GM18519 (cell line): ENCODE measurements around the gene RABGAP1L.
"Not testable (repeated sequence)": the region's sequence is repeated elsewhere in the genome, so short reads cannot be mapped to it uniquely, and the experiment has no call there.

Source experiments
- ATAC-seq: cut with Tn5 transposase; IDR thresholded peaks from one replicate; pipeline ENCODE4 v1.9.1; 2021; ENCODE audit warnings: mild to moderate bottlenecking, moderate library complexity; ENCODE audit not compliant: unreplicated experiment, low FRiP score

RABGAP1L gene

DNA sequence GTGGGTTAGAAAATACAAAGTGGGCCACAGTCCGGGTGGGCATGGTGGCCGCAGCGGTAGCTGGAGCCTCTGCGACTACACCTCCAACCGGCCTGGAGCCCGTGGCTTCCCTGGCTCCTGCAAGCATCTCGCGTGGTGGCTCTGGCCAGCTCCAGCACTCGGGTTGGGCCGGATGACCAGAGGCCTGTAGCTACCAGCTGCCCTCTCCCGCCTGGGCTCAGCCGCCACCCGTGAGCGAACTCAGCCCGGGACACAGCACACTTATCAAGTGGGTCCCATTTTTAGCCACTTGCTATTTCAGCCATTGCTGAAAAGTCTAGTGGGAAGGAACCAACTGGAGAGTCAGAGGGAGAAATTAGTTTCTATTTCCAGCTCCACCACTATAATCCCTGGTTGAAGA lies 732.7 kb downstream of the RABGAP1L start:
- no peak for ATAC-seq

DNA sequence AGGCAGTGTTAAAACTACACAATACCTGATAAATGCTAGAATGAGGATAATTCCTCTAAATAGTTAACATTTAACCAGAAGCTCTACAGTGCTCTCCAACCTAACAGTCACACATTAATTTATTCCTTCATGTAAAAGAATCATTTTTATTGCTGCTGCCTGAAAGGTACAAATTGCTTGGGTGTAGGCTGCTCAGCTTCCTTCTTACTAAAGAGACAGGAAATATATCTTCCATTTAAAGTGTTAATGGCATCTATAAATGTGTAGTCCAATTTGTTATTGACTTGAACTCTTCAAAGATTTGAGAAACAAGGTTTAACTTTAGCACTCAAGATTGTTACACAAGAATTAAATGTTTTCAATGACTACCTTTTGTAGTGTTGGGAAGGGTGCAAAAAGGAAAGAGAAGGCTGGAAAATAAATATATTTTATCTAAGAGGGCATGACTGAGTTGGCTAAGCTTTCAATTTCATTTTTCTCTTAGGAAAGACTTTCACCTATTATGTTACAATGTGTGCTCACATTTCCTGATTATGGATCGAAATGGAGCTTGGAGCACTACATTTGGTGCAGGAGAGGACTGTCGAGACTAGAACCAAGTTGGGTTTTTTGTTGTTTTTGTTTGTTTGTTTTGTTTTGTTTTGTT lies 734.9 kb downstream of the RABGAP1L start:
- ATAC-seq: no peak

DNA sequence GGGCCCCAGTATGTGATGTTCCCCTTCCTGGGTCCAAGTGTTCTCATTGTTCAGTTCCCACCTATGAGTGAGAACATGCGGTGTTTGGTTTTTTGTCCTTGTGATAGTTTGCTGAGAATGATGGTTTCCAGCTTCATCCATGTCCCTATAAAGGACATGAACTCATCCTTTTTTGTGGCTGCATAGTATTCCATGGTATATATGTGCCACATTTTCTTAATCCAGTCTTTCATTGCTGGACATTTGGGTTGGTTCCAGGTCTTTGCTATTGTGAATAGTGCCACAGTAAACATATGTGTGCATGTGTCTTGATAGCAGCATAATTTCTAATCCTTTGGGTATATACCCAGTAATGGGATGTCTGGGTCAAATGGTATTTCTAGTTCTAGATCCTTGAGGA lies 736.3 kb downstream of the RABGAP1L start:
- not testable (repeated sequence) for ATAC-seq

DNA sequence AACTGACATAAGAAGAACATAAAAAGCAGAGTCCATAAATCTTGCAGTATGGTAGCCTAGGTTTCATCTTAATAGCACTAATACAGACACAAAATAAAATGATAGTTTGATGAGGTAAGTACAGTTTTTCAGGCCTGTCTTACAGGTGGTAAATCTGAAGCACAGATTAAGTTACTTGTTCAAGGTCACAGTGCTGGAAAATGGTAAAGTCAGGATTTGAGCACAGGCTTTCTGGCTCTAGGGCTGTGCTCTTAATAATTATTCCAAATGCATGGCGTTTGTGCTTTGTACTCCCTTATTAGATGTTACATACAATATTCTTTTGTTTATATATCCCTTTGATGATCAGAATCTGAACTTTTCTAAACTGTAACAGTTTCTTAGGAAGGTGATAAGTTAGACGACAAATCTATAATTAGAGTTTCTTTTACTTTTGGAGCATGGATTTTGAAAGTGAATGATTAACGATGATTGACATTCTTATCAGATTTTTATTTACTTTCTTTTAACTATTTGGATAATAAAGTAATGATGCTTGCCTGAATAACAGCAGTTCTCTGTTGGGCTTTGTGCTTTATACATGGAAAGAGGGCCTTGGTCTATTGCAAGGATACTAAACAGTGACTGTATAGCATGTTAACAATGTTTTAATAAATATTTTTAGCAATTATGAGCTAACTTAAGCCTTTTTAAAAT lies 738.9 kb downstream of the RABGAP1L start:
- no peak for ATAC-seq

DNA sequence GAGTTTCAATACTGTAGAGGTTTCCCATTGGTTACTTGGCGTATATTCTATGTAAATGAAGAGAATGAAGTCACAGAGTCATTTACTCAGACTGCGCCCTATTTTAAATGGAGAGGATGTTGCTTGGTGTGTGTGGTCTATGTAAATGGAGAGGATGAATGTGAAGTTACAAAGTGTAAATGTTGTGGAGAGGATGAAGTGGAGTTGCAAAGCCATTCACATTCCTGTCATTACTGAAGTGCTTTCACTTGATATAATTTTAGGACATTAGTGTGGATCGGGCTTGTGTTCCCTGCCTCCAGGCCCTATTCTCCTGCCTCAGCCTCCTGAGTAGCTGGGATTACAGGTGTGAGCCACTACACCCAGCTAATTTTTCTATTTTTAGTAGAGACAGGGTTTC lies 741.0 kb downstream of the RABGAP1L start:
- no peak for ATAC-seq

GRCh38 chr1:174902531-174903099 lies 743.3 kb downstream of the RABGAP1L start:
- ATAC-seq: no peak

DNA sequence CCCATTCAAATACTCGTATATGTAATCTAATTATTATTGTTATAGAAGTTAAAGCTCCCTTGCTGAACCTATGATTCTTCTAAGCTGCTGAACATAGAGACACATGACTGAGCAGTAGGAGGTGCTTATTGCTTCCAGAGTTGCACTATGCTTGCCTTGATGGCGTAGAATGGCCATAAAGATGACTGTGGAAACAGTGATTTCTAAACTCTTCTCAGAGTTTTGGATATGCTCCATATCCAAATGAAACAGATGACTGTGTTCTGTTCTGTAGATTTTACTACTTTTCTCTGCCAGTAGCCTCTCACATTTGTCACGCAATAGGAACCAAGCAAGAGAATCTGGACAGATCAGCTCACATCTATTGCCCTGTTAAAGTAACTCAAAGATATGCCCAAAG lies 752.3 kb downstream of the RABGAP1L start:
- no peak for ATAC-seq

DNA sequence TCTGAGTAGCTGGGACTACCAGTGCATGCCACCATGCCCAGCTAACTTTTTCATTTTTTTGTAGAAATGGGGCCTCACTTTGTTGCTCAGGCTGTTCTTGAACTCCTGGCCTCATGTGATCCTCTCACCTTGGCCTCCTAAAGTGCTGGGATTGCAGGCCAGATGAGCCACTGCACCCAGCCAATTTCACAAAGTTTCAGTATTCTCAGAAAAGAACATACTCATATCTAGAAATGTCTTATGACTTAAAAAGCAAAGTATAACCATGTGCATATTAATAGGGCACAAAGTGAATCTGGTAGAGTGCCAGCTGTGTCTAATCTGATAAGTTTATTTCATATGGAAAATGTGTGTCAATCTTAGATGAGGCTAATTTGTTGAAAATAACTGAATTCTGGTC lies 752.9 kb downstream of the RABGAP1L start:
- ATAC-seq: peak; percentile 57

- ATAC-seq: no peak
Observed at GRCh38 chr1:174913225-174913903, 754.0 kb downstream of the RABGAP1L start.

DNA sequence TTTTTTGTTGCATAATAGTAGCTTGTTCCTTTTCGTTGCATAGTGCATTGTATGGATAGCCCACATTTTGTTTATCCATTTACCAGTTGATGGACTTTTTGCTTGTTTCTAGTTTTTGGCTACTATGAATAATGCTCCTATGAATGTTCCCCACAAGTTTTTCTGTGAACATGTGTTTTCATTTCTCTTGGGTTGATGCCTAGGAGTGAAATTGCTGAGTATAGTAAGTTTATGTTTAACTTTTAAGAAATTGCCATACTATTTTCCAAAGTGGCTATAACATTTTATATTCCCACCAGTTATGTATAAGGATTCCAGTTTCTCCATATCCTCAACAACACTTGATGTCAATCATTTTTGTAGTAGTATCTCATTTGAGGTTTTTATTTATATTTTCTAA lies 755.7 kb downstream of the RABGAP1L start:
- no peak for ATAC-seq

DNA sequence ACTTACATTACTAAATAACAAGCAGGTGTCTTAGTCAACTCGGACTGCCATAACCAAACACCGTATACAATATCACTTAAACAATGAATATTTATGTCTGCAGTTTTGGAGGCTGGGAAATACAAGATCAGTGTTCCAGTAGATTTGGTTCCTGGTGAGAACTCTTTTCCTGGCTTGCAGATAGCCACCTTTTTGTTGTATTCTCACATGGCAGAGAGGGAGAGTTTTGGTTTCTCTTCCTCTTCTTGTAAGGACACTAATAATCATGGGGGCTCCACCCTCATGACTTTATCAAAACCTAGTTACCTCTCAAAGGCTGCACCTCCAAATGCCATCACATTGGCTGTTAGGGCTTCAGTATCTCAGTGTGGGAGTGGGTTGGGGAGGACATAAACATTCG lies 757.5 kb downstream of the RABGAP1L start:
- ATAC-seq: no peak

GRCh38 chr1:174920093-174920492 lies 760.8 kb downstream of the RABGAP1L start:
- ATAC-seq: no peak

- ATAC-seq: no peak
Observed at GRCh38 chr1:174922121-174922520, 762.8 kb downstream of the RABGAP1L start.

DNA sequence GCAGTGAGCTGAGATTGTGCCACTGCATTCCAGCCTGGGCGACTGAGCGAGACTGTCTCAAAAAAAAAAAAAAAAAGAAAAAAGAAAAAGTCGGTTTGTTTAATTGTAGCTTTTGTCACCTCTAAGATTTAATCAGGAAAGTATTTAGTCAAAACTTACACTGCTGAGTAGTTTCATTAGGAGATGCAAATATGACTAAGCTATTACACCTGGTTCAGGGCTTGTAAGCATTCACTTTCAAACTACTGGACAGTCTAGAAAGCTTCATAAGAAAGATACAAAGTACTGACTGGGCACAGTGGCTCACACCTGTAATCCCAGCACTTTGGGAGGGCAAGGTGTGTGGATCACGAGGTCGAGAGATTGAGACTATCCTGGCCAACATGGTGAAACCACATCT lies 764.5 kb downstream of the RABGAP1L start:
- no peak for ATAC-seq

DNA sequence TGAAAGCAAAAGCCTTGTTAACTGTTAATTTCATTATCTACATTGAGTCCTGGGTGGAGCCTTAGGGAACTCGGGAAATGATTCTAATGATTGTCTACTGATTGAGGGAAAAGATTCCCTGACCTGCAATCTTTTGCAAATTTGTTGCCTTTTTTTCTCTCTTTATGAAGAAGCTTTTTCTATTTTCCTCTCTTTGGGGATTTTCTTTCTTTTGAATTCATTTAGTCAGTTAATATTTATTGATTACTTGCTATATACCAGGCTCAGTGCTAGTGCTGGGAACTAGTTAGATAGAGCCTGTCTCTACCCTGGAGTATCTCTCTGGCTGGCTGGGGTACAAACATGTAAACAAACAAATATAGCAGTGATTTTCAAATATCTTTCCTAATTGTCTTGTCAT lies 769.2 kb downstream of the RABGAP1L start:
- ATAC-seq: no peak

- no peak for ATAC-seq
Observed at GRCh38 chr1:174931214-174931613, 771.9 kb downstream of the RABGAP1L start.

- no peak for ATAC-seq
Observed at GRCh38 chr1:174932587-174932986, 773.3 kb downstream of the RABGAP1L start.

DNA sequence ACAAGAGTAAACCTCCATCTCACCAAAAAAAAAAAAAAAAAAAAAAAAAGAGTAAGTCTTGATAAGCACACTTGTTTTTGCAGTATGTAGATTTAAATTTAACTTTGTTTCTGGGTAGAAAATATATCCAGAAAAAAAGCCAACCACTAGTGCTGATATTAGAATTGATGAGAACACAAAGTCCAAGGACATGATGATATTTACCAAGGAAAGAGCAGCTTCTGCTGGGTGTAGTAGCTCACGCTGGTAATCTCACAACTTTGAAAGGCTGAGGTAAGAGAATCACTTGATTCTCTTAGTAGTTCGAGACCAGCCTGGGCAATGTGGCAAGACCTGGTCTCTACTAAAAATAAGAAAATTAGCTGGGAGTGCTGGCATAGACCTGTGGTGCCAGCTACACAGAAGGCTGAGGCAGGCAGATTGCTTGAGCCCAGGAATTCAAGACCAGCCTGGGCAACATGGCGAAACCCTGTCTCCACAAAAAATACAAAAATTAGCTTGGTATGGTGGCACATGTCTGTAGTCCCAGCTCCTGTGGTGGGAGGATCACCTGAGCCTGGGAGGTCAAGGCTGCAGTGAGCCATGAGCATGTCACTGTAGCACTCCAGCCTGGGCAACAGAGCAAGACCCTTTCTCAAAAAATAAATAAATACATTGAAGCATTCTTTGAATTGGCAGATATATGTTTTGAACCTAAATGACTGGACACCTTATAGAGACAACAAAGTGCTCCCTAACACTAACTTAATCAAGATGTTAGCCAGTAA lies 776.8 kb downstream of the RABGAP1L start:
- no peak for ATAC-seq

GRCh38 chr1:174938281-174939007 lies 779.1 kb downstream of the RABGAP1L start:
- no peak for ATAC-seq
